GM10248 (cell line): ENCODE results near the gene COL4A6.

Experiments
- CTCF ChIA-PET: fragments of 300-600 bp; sonication (Branson Sonifier 250); formaldehyde crosslinking; extraction: SDS; loops from one replicate; lab custom pipeline; 2021; ENCODE audit warnings: antibody characterized with exemption; lab: Yijun Ruan, JAX
- POLR2A ChIA-PET: fragments of 350-650 bp; sonication (Branson Sonifier 250); formaldehyde crosslinking; extraction: SDS; loops from one replicate; lab custom pipeline; 2020; ENCODE audit warnings: antibody characterized with exemption; lab: Yijun Ruan, JAX
- DNase-seq: peaks from one replicate; pipeline ENCODE4 v3.0.0; 2012; ENCODE audit errors: extremely low spot score
- CTCF ChIP-seq: IDR thresholded peaks from 2 replicates; pipeline ENCODE4 v1.5.1; 2012; ENCODE audit warnings: mild to moderate bottlenecking, low read depth; ENCODE audit errors: extremely low read depth, missing control alignments, control extremely low read depth

The COL4A6 gene

GRCh38 chrX:108162265-108162664 lies 276.0 kb downstream of the COL4A6 start:
- no peak for DNase-seq
- POLR2A ChIA-PET: no interaction called here
- CTCF ChIA-PET: no interaction called here
- no peak for TF ChIP-seq CTCF

DNA sequence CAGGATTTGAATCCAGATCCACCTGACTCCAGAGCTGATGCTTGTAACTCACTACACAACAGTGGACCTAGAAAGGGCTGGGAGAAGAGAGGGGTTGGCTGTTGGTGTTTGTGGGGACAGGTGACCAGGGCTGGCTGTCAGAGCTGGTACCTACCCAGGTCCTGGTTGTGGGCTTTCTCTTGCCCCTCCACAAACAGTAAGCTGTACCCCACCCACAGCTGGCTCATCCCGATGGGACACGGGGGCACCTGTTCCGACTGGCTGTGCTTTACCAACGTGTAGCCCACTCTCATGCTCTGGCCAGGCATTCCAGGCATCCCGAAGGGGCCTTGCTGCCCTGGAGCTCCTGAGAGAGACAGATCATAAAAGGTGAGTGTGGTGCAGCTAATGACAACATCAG lies 277.9 kb downstream of the COL4A6 start:
- TF ChIP-seq CTCF: no peak
- ChIA-PET CTCF (no interaction called here), POLR2A (no interaction called here)
- no peak for DNase-seq

DNA sequence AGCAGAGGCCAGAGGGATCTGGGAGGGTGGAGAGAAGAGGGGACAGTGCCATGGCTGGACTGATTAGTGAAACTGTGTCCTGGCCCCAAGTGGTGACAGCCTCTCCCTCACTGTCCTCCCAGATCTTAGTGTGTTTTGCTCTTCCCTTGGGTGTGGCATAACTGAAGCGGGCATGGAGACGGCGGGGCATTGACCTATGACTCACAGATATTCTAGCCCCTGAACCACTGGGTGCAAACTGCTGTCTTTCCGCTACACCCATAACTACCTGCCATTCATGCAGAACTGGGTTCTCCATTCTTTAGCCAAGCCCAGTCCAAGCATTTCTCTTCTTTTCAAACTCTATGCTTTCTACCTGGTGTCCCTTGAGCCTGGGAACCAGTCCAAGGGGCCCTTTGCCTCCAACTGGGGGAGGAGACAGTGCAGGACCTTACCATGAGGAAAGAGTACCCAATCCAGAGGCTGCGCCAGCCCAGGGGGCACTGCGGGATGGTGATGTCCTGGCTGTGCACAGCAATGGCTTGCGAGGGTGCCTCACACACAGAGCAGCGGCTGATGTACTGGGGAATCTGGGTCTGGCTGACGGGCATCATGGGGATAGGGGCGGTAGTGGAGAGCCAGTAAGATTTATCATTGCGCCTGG lies 279.1 kb downstream of the COL4A6 start:
- TF ChIP-seq CTCF: no peak
- CTCF ChIA-PET: no interaction called here
- DNase-seq: no peak
- POLR2A ChIA-PET: no interaction called here

- no peak for DNase-seq
- TF ChIP-seq CTCF: no peak
- CTCF ChIA-PET: interaction anchor here (0.9 kb wide), 1 partner anchor 9 kb away, joined by 4 read pairs; no protein-coding TSS in a partner anchor
- POLR2A ChIA-PET: no interaction called here
Measured at GRCh38 chrX:108157628-108158027, 280.6 kb downstream of the COL4A6 start.

DNA sequence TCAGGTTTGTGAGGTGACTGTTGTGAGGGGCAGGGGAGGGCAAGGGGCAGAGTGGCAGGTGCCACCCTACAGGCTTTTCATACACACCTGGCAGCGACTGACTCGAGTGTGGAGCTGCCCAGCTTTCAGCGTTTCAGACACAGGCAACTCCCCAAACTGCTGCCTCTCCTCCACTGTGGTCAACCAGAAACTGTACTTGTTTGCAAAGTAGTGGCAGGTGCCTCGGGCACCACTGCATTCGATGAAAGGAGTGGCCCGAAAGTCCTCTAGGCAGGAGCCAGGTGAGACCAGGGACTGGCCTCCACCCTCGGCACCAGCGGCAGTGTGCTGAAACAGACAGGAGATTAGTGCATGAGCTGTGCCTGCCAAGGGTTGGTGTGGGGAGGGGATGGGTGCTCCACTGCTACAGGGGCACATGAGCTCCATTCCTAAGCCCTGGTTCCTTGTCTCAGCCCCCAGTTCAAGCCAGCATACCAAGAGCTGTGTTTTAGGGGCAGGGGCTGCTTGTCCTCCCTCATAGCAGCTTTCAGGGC lies 281.2 kb downstream of the COL4A6 start:
- DNase-seq: no peak
- CTCF ChIA-PET: interaction anchor here (0.9 kb wide), 1 partner anchor 10 kb away, joined by 4 read pairs; no protein-coding TSS in a partner anchor
- no peak for TF ChIP-seq CTCF
- POLR2A ChIA-PET: no interaction called here

GRCh38 chrX:108156082-108156481 lies 282.1 kb downstream of the COL4A6 start:
- TF ChIP-seq CTCF: no peak
- POLR2A ChIA-PET: no interaction called here
- DNase-seq: no peak

DNA sequence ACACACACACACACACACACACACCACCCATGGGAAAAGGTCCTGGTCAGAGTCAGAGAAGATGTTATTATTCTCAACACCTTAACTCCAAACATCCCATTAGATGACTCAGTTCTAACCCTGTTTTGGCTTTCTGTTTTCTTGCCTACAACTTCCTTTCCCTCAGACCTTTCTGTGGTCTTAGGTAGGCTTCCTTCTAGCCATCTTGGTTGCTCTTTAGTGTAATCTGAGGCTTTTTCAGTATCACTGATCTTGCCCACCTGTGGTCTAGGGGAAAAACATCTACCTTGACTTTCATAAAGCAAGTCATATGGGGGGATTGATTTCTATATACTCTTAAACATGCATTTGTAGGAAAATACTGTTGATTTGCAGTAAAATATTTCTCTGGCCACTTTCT lies 289.7 kb downstream of the COL4A6 start:
- ChIA-PET POLR2A (no interaction called here), CTCF (no interaction called here)

More at GRCh38 chrX:108156082-108156481, 282.1 kb downstream of the COL4A6 start:
- CTCF ChIA-PET: no interaction called here

More for the DNA sequence above, 289.7 kb downstream of the COL4A6 start:
- DNase-seq: no peak
- no peak for TF ChIP-seq CTCF
